ENCODE results near the gene IQCH.

IQCH gene

GRCh38 chr15:67327312-67327711, 72.7 kb downstream of the IQCH start:
- H3K27me3 ChIP-seq (ENCODE audit: insufficient read depth, low read length): no peaks in the 10 kb centered on the region
- no peaks in the 10 kb centered on the region for H3K36me3 ChIP-seq (ENCODE audit: insufficient read depth, low read length)
- H3K27ac ChIP-seq (ENCODE audit: low read depth, low read length): no peak overlapping the region
- no peak overlapping the region for H3K4me3 ChIP-seq (ENCODE audit: low read depth, low read length)
- H3K79me2 ChIP-seq (ENCODE audit: control insufficient read depth, insufficient read depth, low read length, unreplicated experiment): no peaks in the 10 kb centered on the region
- H2AFZ ChIP-seq (ENCODE audit: low read length, unreplicated experiment): no peak overlapping the region
- H3K4me1 ChIP-seq (ENCODE audit: control insufficient read depth, insufficient read depth, low read length, unreplicated experiment): peaks cover 4% of the 10 kb centered on the region

- Histone ChIP-seq H3K27me3 (ENCODE audit: insufficient read depth, low read length) (no peaks in the 10 kb centered on the region), H2AFZ (ENCODE audit: low read length, unreplicated experiment) (no peak overlapping the region), H3K36me3 (ENCODE audit: insufficient read depth, low read length) (no peaks in the 10 kb centered on the region), H3K79me2 (ENCODE audit: control insufficient read depth, insufficient read depth, low read length, unreplicated experiment) (no peaks in the 10 kb centered on the region), H3K4me3 (ENCODE audit: low read depth, low read length) (no peak overlapping the region), H3K4me1 (ENCODE audit: control insufficient read depth, insufficient read depth, low read length, unreplicated experiment) (peaks cover 4% of the 10 kb centered on the region), H3K27ac (ENCODE audit: low read depth, low read length) (no peak overlapping the region)
Observed at GRCh38 chr15:67327737-67328136, 73.2 kb downstream of the IQCH start.

- H3K79me2 ChIP-seq (ENCODE audit: control insufficient read depth, insufficient read depth, low read length, unreplicated experiment): no peaks in the 10 kb centered on the region
- H2AFZ ChIP-seq (ENCODE audit: low read length, unreplicated experiment): no peak overlapping the region
- H3K4me1 ChIP-seq (ENCODE audit: control insufficient read depth, insufficient read depth, low read length, unreplicated experiment): peaks cover 4% of the 10 kb centered on the region
- no peaks in the 10 kb centered on the region for H3K27me3 ChIP-seq (ENCODE audit: insufficient read depth, low read length)
- H3K27ac ChIP-seq (ENCODE audit: low read depth, low read length): no peak overlapping the region
- H3K36me3 ChIP-seq (ENCODE audit: insufficient read depth, low read length): no peaks in the 10 kb centered on the region
- no peak overlapping the region for H3K4me3 ChIP-seq (ENCODE audit: low read depth, low read length)
Observed at GRCh38 chr15:67329984-67330733, 75.6 kb downstream of the IQCH start.

- Histone ChIP-seq H3K27me3 (ENCODE audit: insufficient read depth, low read length) (no peaks in the 10 kb centered on the region), H2AFZ (ENCODE audit: low read length, unreplicated experiment) (no peak overlapping the region), H3K36me3 (ENCODE audit: insufficient read depth, low read length) (no peaks in the 10 kb centered on the region), H3K79me2 (ENCODE audit: control insufficient read depth, insufficient read depth, low read length, unreplicated experiment) (no peaks in the 10 kb centered on the region), H3K27ac (ENCODE audit: low read depth, low read length) (no peak overlapping the region), H3K4me1 (ENCODE audit: control insufficient read depth, insufficient read depth, low read length, unreplicated experiment) (peaks cover 4% of the 10 kb centered on the region), H3K4me3 (ENCODE audit: low read depth, low read length) (no peak overlapping the region)
Observed at GRCh38 chr15:67331676-67332075, 77.1 kb downstream of the IQCH start.

GRCh38 chr15:67335026-67335425, 80.4 kb downstream of the IQCH start:
- no peak overlapping the region for H3K4me3 ChIP-seq (ENCODE audit: low read depth, low read length)
- H3K4me1 ChIP-seq (ENCODE audit: control insufficient read depth, insufficient read depth, low read length, unreplicated experiment): peaks cover 4% of the 10 kb centered on the region
- H3K36me3 ChIP-seq (ENCODE audit: insufficient read depth, low read length): no peaks in the 10 kb centered on the region
- no peaks in the 10 kb centered on the region for H3K27me3 ChIP-seq (ENCODE audit: insufficient read depth, low read length)
- no peaks in the 10 kb centered on the region for H3K79me2 ChIP-seq (ENCODE audit: control insufficient read depth, insufficient read depth, low read length, unreplicated experiment)
- no peak overlapping the region for H3K27ac ChIP-seq (ENCODE audit: low read depth, low read length)
- no peak overlapping the region for H2AFZ ChIP-seq (ENCODE audit: low read length, unreplicated experiment)

GRCh38 chr15:67335534-67336222, 81.1 kb downstream of the IQCH start:
- H3K79me2 ChIP-seq (ENCODE audit: control insufficient read depth, insufficient read depth, low read length, unreplicated experiment): no peaks in the 10 kb centered on the region
- no peak overlapping the region for H3K4me3 ChIP-seq (ENCODE audit: low read depth, low read length)
- peaks cover 4% of the 10 kb centered on the region for H3K4me1 ChIP-seq (ENCODE audit: control insufficient read depth, insufficient read depth, low read length, unreplicated experiment)
- H2AFZ ChIP-seq (ENCODE audit: low read length, unreplicated experiment): no peak overlapping the region
- no peak overlapping the region for H3K27ac ChIP-seq (ENCODE audit: low read depth, low read length)
- H3K27me3 ChIP-seq (ENCODE audit: insufficient read depth, low read length): no peaks in the 10 kb centered on the region
- H3K36me3 ChIP-seq (ENCODE audit: insufficient read depth, low read length): no peaks in the 10 kb centered on the region

- H3K4me3 ChIP-seq (ENCODE audit: low read depth, low read length): no peak overlapping the region
- H3K27me3 ChIP-seq (ENCODE audit: insufficient read depth, low read length): no peaks in the 10 kb centered on the region
- H3K27ac ChIP-seq (ENCODE audit: low read depth, low read length): no peak overlapping the region
- H2AFZ ChIP-seq (ENCODE audit: low read length, unreplicated experiment): no peak overlapping the region
- H3K4me1 ChIP-seq (ENCODE audit: control insufficient read depth, insufficient read depth, low read length, unreplicated experiment): no peaks in the 10 kb centered on the region
- H3K36me3 ChIP-seq (ENCODE audit: insufficient read depth, low read length): peaks cover 12% of the 10 kb centered on the region
- H3K79me2 ChIP-seq (ENCODE audit: control insufficient read depth, insufficient read depth, low read length, unreplicated experiment): no peaks in the 10 kb centered on the region
Observed at GRCh38 chr15:67340630-67341029, 86.0 kb downstream of the IQCH start.

GRCh38 chr15:67341539-67341938, 87.0 kb downstream of the IQCH start:
- peaks cover 13% of the 10 kb centered on the region for H3K36me3 ChIP-seq (ENCODE audit: insufficient read depth, low read length)
- no peak overlapping the region for H3K27ac ChIP-seq (ENCODE audit: low read depth, low read length)
- H2AFZ ChIP-seq (ENCODE audit: low read length, unreplicated experiment): no peak overlapping the region
- no peaks in the 10 kb centered on the region for H3K4me1 ChIP-seq (ENCODE audit: control insufficient read depth, insufficient read depth, low read length, unreplicated experiment)
- no peak overlapping the region for H3K4me3 ChIP-seq (ENCODE audit: low read depth, low read length)
- H3K27me3 ChIP-seq (ENCODE audit: insufficient read depth, low read length): no peaks in the 10 kb centered on the region
- H3K79me2 ChIP-seq (ENCODE audit: control insufficient read depth, insufficient read depth, low read length, unreplicated experiment): no peaks in the 10 kb centered on the region

GRCh38 chr15:67343206-67343605, 88.6 kb downstream of the IQCH start:
- peaks cover 13% of the 10 kb centered on the region for H3K36me3 ChIP-seq (ENCODE audit: insufficient read depth, low read length)
- no peak overlapping the region for H2AFZ ChIP-seq (ENCODE audit: low read length, unreplicated experiment)
- no peaks in the 10 kb centered on the region for H3K27me3 ChIP-seq (ENCODE audit: insufficient read depth, low read length)
- H3K27ac ChIP-seq (ENCODE audit: low read depth, low read length): no peak overlapping the region
- no peaks in the 10 kb centered on the region for H3K79me2 ChIP-seq (ENCODE audit: control insufficient read depth, insufficient read depth, low read length, unreplicated experiment)
- H3K4me3 ChIP-seq (ENCODE audit: low read depth, low read length): no peak overlapping the region
- H3K4me1 ChIP-seq (ENCODE audit: control insufficient read depth, insufficient read depth, low read length, unreplicated experiment): no peaks in the 10 kb centered on the region

GRCh38 chr15:67349634-67350033, 95.0 kb downstream of the IQCH start:
- H3K4me3 ChIP-seq (ENCODE audit: low read depth, low read length): no peak overlapping the region
- H3K36me3 ChIP-seq (ENCODE audit: insufficient read depth, low read length): peaks cover 4% of the 10 kb centered on the region
- H3K4me1 ChIP-seq (ENCODE audit: control insufficient read depth, insufficient read depth, low read length, unreplicated experiment): no peaks in the 10 kb centered on the region
- no peak overlapping the region for H3K27ac ChIP-seq (ENCODE audit: low read depth, low read length)
- no peak overlapping the region for H2AFZ ChIP-seq (ENCODE audit: low read length, unreplicated experiment)
- H3K27me3 ChIP-seq (ENCODE audit: insufficient read depth, low read length): no peaks in the 10 kb centered on the region
- no peaks in the 10 kb centered on the region for H3K79me2 ChIP-seq (ENCODE audit: control insufficient read depth, insufficient read depth, low read length, unreplicated experiment)

- no peaks in the 10 kb centered on the region for H3K27me3 ChIP-seq (ENCODE audit: insufficient read depth, low read length)
- no peak overlapping the region for H3K4me3 ChIP-seq (ENCODE audit: low read depth, low read length)
- no peaks in the 10 kb centered on the region for H3K79me2 ChIP-seq (ENCODE audit: control insufficient read depth, insufficient read depth, low read length, unreplicated experiment)
- H3K4me1 ChIP-seq (ENCODE audit: control insufficient read depth, insufficient read depth, low read length, unreplicated experiment): no peaks in the 10 kb centered on the region
- no peak overlapping the region for H3K27ac ChIP-seq (ENCODE audit: low read depth, low read length)
- H2AFZ ChIP-seq (ENCODE audit: low read length, unreplicated experiment): no peak overlapping the region
- peaks cover 3% of the 10 kb centered on the region; the same call in 1 of the 2 replicates for H3K36me3 ChIP-seq (ENCODE audit: insufficient read depth, low read length)
Observed at GRCh38 chr15:67350042-67350441, 95.5 kb downstream of the IQCH start.
